HepG2 (cell line): ENCODE data around the gene TNNI3K.
A peak's percentile ranks its signal among the peaks of the same experiment; 100 is the strongest.

ENCODE experiments used
- MAFK ChIP-seq, 2 experiments: IDR thresholded peaks in 1 of 2; conservative IDR thresholded peaks in 1 of 2; 2 replicates each; pipeline ENCODE4 v1.6.1; 2011; ENCODE audit warnings: improper control_type of control experiment in 2 of 2, low read length in 2 of 2
- MBNL3 ChIP-seq: fragments of 250-450 bp; sonication (Bioruptor Pico); conservative IDR thresholded peaks from 2 replicates; pipeline ENCODE4 v1.8.0; 2022; ENCODE audit warnings: mild to moderate bottlenecking, inconsistent platforms
- NFKB2 ChIP-seq: sonication (generic); formaldehyde crosslinking; IDR thresholded peaks from 2 replicates; pipeline ENCODE4 v1.4.0; 2020; ENCODE audit warnings: missing genetic modification reagents, borderline replicate concordance
- NR3C1 ChIP-seq: sonication (generic); formaldehyde crosslinking; IDR thresholded peaks from 2 replicates; pipeline ENCODE4 v1.4.0; 2020; ENCODE audit warnings: missing genetic modification reagents
- PCBP2 ChIP-seq: fragments of 200-400 bp; formaldehyde crosslinking; optimal IDR thresholded peaks from 2 replicates; pipeline ENCODE3; 2018; ENCODE audit warnings: low read length, low read depth; ENCODE audit not compliant: poor library complexity, severe bottlenecking
- POLR2A ChIP-seq, 2 experiments: IDR thresholded peaks; 2 replicates each; pipeline ENCODE4 v1.6.1; 2011; ENCODE audit warnings: low read depth in 2 of 2, low read length in 2 of 2, mild to moderate bottlenecking in 1 of 2, moderate library complexity in 1 of 2; ENCODE audit not compliant: insufficient read depth in 1 of 2
- POLR2AphosphoS5 ChIP-seq: IDR thresholded peaks from 2 replicates; pipeline ENCODE4 v1.6.1; 2012; ENCODE audit warnings: low read depth, low read length
- ZNF136 ChIP-seq: sonication (generic); formaldehyde crosslinking; IDR thresholded peaks from 2 replicates; pipeline ENCODE4 v1.8.1; 2022; ENCODE audit warnings: low read depth, mild to moderate bottlenecking, moderate library complexity, missing genetic modification reagents
- ZNF274 ChIP-seq: sonication (generic); formaldehyde crosslinking; IDR thresholded peaks from 2 replicates; pipeline ENCODE4 v1.5.1; 2020; ENCODE audit warnings: mild to moderate bottlenecking, missing genetic modification reagents
- TF ChIP-seq, protein P1 (sequence below): sonication (generic); formaldehyde crosslinking; IDR thresholded peaks from 2 replicates; pipeline ENCODE4 v1.4.0; 2020; ENCODE audit warnings: missing genetic modification reagents, borderline replicate concordance
- TF ChIP-seq, protein P2 (sequence below): sonication (generic); formaldehyde crosslinking; IDR thresholded peaks from 2 replicates; pipeline ENCODE4 v1.5.0; 2020; ENCODE audit warnings: mild to moderate bottlenecking, missing genetic modification reagents, moderate library complexity
- TF ChIP-seq, protein P3 (sequence below): sonication (generic); formaldehyde crosslinking; IDR thresholded peaks from 2 replicates; pipeline ENCODE4 v1.4.0; 2020; ENCODE audit warnings: mild to moderate bottlenecking, missing genetic modification reagents
- TF ChIP-seq, protein P4 (sequence below): sonication (generic); formaldehyde crosslinking; conservative IDR thresholded peaks from 2 replicates; pipeline ENCODE4 v1.4.0; 2020; ENCODE audit warnings: missing genetic modification reagents
- TF ChIP-seq, protein P5 (sequence below), 2 experiments: sonication (generic) in 1 of 2; formaldehyde crosslinking in 1 of 2; IDR thresholded peaks; 2 replicates each; pipeline versions ENCODE4 v1.5.1 to v1.6.1; 2011 to 2020; ENCODE audit warnings: borderline replicate concordance in 1 of 2, low read depth in 1 of 2, low read length in 1 of 2, mild to moderate bottlenecking in 1 of 2, missing genetic modification reagents in 1 of 2, moderate library complexity in 1 of 2

DNA sequence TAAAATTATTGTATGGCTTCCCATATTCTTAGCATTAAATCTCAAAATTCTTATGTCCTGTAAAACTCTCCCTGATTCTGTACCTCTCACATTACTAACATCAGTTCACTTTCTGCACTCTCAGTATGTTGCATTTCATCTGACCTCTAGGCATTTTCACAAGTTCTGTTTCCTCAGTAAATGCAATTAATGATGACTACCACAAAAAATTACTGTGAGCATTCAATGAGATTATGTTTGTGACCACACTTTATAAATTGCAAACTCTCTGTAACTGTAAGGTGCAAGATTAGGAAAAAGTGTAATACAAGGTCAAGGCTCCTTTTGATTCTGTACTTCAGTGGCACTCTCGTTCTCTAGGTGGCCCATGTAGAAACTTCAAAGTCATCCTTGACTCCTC lies 216.8 kb downstream of the TNNI3K start:
- TF ChIP-seq MAFK (conservative IDR thresholded peaks at IDR 0.05 in 1 of 2, IDR thresholded peaks at IDR 0.05 in 1 of 2; ENCODE audit: low read length in 2 of 2), result peak; percentile 18 to 77; a peak in 3 of 4 replicates
- no peak for TF ChIP-seq NR3C1 (CRISPR knock-in tag)
- no peak for TF ChIP-seq PCBP2
- no peak for TF ChIP-seq MBNL3
- no peak for TF ChIP-seq POLR2AphosphoS5
- TF ChIP-seq, protein P1, sequence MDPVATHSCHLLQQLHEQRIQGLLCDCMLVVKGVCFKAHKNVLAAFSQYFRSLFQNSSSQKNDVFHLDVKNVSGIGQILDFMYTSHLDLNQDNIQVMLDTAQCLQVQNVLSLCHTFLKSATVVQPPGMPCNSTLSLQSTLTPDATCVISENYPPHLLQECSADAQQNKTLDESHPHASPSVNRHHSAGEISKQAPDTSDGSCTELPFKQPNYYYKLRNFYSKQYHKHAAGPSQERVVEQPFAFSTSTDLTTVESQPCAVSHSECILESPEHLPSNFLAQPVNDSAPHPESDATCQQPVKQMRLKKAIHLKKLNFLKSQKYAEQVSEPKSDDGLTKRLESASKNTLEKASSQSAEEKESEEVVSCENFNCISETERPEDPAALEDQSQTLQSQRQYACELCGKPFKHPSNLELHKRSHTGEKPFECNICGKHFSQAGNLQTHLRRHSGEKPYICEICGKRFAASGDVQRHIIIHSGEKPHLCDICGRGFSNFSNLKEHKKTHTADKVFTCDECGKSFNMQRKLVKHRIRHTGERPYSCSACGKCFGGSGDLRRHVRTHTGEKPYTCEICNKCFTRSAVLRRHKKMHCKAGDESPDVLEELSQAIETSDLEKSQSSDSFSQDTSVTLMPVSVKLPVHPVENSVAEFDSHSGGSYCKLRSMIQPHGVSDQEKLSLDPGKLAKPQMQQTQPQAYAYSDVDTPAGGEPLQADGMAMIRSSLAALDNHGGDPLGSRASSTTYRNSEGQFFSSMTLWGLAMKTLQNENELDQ, result no peak
- TF ChIP-seq, protein P2, sequence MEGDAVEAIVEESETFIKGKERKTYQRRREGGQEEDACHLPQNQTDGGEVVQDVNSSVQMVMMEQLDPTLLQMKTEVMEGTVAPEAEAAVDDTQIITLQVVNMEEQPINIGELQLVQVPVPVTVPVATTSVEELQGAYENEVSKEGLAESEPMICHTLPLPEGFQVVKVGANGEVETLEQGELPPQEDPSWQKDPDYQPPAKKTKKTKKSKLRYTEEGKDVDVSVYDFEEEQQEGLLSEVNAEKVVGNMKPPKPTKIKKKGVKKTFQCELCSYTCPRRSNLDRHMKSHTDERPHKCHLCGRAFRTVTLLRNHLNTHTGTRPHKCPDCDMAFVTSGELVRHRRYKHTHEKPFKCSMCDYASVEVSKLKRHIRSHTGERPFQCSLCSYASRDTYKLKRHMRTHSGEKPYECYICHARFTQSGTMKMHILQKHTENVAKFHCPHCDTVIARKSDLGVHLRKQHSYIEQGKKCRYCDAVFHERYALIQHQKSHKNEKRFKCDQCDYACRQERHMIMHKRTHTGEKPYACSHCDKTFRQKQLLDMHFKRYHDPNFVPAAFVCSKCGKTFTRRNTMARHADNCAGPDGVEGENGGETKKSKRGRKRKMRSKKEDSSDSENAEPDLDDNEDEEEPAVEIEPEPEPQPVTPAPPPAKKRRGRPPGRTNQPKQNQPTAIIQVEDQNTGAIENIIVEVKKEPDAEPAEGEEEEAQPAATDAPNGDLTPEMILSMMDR (CRISPR knock-in tag), result no peak
- TF ChIP-seq POLR2A (IDR thresholded peaks at IDR 0.05; ENCODE audit: insufficient read depth in 1 of 2, low read depth in 2 of 2, low read length in 2 of 2), result no peak
- TF ChIP-seq, protein P3, sequence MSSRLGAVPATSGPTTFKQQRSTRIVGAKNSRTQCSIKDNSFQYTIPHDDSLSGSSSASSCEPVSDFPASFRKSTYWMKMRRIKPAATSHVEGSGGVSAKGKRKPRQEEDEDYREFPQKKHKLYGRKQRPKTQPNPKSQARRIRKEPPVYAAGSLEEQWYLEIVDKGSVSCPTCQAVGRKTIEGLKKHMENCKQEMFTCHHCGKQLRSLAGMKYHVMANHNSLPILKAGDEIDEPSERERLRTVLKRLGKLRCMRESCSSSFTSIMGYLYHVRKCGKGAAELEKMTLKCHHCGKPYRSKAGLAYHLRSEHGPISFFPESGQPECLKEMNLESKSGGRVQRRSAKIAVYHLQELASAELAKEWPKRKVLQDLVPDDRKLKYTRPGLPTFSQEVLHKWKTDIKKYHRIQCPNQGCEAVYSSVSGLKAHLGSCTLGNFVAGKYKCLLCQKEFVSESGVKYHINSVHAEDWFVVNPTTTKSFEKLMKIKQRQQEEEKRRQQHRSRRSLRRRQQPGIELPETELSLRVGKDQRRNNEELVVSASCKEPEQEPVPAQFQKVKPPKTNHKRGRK (CRISPR knock-in tag), result no peak
- TF ChIP-seq NFKB2, result no peak
- TF ChIP-seq, protein P4, sequence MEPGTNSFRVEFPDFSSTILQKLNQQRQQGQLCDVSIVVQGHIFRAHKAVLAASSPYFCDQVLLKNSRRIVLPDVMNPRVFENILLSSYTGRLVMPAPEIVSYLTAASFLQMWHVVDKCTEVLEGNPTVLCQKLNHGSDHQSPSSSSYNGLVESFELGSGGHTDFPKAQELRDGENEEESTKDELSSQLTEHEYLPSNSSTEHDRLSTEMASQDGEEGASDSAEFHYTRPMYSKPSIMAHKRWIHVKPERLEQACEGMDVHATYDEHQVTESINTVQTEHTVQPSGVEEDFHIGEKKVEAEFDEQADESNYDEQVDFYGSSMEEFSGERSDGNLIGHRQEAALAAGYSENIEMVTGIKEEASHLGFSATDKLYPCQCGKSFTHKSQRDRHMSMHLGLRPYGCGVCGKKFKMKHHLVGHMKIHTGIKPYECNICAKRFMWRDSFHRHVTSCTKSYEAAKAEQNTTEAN (CRISPR knock-in tag), result no peak
- no peak for TF ChIP-seq ZNF136
- TF ChIP-seq, protein P5, sequence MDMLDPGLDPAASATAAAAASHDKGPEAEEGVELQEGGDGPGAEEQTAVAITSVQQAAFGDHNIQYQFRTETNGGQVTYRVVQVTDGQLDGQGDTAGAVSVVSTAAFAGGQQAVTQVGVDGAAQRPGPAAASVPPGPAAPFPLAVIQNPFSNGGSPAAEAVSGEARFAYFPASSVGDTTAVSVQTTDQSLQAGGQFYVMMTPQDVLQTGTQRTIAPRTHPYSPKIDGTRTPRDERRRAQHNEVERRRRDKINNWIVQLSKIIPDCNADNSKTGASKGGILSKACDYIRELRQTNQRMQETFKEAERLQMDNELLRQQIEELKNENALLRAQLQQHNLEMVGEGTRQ (IDR thresholded peaks at IDR 0.05; ENCODE audit: low read depth, low read length), result no peak
- TF ChIP-seq, protein P5 (CRISPR knock-in tag; IDR thresholded peaks at IDR 0.05; ENCODE audit: borderline replicate concordance), result no peak
- no peak for TF ChIP-seq ZNF274 (CRISPR knock-in tag)
